SH-SY5Y (cell line): ENCODE data around the gene MS4A14.

Experiments used
- GATA2 ChIP-seq: IDR thresholded peaks from 2 replicates; pipeline ENCODE4 v1.6.1; 2011; ENCODE audit warnings: mild to moderate bottlenecking, low read depth, low read length
- GATA3 ChIP-seq: IDR thresholded peaks from 2 replicates; pipeline ENCODE4 v1.6.1; 2011; ENCODE audit warnings: low read depth, mild to moderate bottlenecking, low read length, moderate library complexity

DNA sequence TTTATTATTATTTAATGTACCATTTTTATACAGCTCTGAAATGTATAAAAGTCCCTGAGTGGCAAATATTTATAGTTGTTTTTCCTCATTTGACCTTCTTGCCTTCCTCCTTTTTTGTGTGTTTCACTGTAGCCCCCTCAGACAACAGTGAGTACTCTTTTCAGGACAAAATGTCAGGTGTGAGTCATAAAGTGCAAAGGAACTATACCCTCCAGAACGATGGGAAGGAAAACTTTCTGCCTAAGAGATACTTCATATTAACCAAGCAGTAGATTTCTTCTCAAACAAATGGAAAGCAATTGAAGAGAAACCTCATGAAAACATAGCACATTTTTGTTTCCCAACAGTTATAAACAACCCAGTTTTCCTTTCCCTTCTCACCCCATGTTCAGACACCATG, 34.0 kb upstream of the MS4A14 start:
- no peak for TF ChIP-seq GATA2
- no peak for TF ChIP-seq GATA3
